K562 (cell line): ENCODE results near the gene SERPINE1. TPM values are rescaled to one million over a fixed set of nuclear protein-coding genes. Genes with fewer than 3 reads are reported as not detected.

Experiments used
- CEBPZ ChIP-seq: fragments of 150-350 bp; IDR thresholded peaks from 2 replicates; pipeline ENCODE4 v1.6.1; 2014; ENCODE audit warnings: low read depth, mild to moderate bottlenecking, low read length, borderline replicate concordance
- CREM ChIP-seq: IDR thresholded peaks from 2 replicates; pipeline ENCODE4 v1.6.1; 2014; ENCODE audit warnings: antibody characterized with exemption, low read depth
- CXXC5 ChIP-seq: fragments of 250-450 bp; sonication (Bioruptor Pico); IDR thresholded peaks from 2 replicates; pipeline ENCODE4 v1.8.0; 2022; ENCODE audit warnings: inconsistent platforms, mild to moderate bottlenecking, moderate library complexity
- DEAF1 ChIP-seq: fragments of 450-650 bp; formaldehyde crosslinking; IDR thresholded peaks from 2 replicates; pipeline ENCODE4 v1.4.0; 2020; ENCODE audit warnings: mild to moderate bottlenecking, moderate library complexity
- ETV1 ChIP-seq: fragments of 450-650 bp; conservative IDR thresholded peaks from 2 replicates; pipeline ENCODE4 v1.6.1; 2016; ENCODE audit warnings: missing genetic modification characterization, control low read depth, low read depth, missing compliant biosample characterization
- GABPB1 ChIP-seq: sonication (generic); formaldehyde crosslinking; IDR thresholded peaks from 2 replicates; pipeline ENCODE4 v1.8.0; 2022; ENCODE audit warnings: mild to moderate bottlenecking, missing genetic modification reagents
- HBP1 ChIP-seq: fragments of 450-650 bp; formaldehyde crosslinking; IDR thresholded peaks from 2 replicates; pipeline ENCODE4 v1.4.0; 2022; ENCODE audit warnings: missing genetic modification characterization
- MEF2D ChIP-seq: conservative IDR thresholded peaks from 2 replicates; pipeline ENCODE4 v1.6.1; 2016; ENCODE audit warnings: low read depth, missing genetic modification characterization, missing compliant biosample characterization
- MNT ChIP-seq, 2 experiments: fragments of 450-650 bp; conservative IDR thresholded peaks; 2 replicates each; pipeline ENCODE4 v1.6.1; 2017; ENCODE audit warnings: mild to moderate bottlenecking in 2 of 2, moderate library complexity in 2 of 2
- NEUROD1 ChIP-seq: fragments of 150-350 bp; IDR thresholded peaks from 2 replicates; pipeline ENCODE4 v1.6.1; 2014; ENCODE audit warnings: borderline replicate concordance, low read length, low read depth; ENCODE audit not compliant: partially characterized antibody
- PCBP1 ChIP-seq: fragments of 200-400 bp; formaldehyde crosslinking; IDR thresholded peaks from 2 replicates; pipeline ENCODE4 v1.6.1; 2018; ENCODE audit warnings: mild to moderate bottlenecking, low read depth, low read length; ENCODE audit not compliant: poor library complexity, severe bottlenecking
- PHB2 ChIP-seq: fragments of 450-650 bp; IDR thresholded peaks from 2 replicates; pipeline ENCODE4 v1.6.1; 2017; ENCODE audit warnings: low read depth
- PHF20 ChIP-seq: fragments of 450-650 bp; IDR thresholded peaks from 2 replicates; pipeline ENCODE4 v1.6.1; 2018; ENCODE audit not compliant: partially characterized antibody
- RB1 ChIP-seq: fragments of 450-650 bp; IDR thresholded peaks from 2 replicates; pipeline ENCODE4 v1.6.1; 2017; ENCODE audit warnings: low read depth, mild to moderate bottlenecking
- SMAD2 ChIP-seq: fragments of 150-350 bp; IDR thresholded peaks from 2 replicates; pipeline ENCODE4 v1.6.1; 2014; ENCODE audit warnings: low read depth, mild to moderate bottlenecking, low read length
- SMARCA5 ChIP-seq: fragments of 450-650 bp; IDR thresholded peaks from 2 replicates; pipeline ENCODE4 v1.6.1; 2016
- USF1 ChIP-seq: sonication (generic); formaldehyde crosslinking; IDR thresholded peaks from 2 replicates; pipeline ENCODE4 v1.9.0; 2022; ENCODE audit warnings: mild to moderate bottlenecking, missing genetic modification reagents
- ZNF830 ChIP-seq: fragments of 250-450 bp; sonication (Bioruptor Pico); IDR thresholded peaks from 2 replicates; pipeline ENCODE4 v1.5.0; 2021; ENCODE audit warnings: mild to moderate bottlenecking
- polyA plus RNA-seq, 8 experiments: library from polyadenylated mRNA; depleted of rRNA in 4 of 8; stranded (reverse) in 5 of 8; unstranded in 3 of 8; fragments of >200 nt; fragmentation: Nextera tagmentation in 2 of 8; fragmentation: Illumina TruSeq in 1 of 8; extraction: Ambion mirVana in 2 of 8; extraction: Trizol in 1 of 8; gene quantifications; 2 replicates each; pipeline versions ENCODE4 v1.2.1 to v1.2.3, GENCODE V29; 2011 to 2014; ENCODE audit warnings: inconsistent platforms in 1 of 8, missing spikeins in 1 of 8
- total RNA-seq, 7 experiments: library from RNA; depleted of rRNA in 6 of 7; stranded (reverse); fragments of >200 nt in 6 of 7; fragmentation: Illumina TruSeq in 2 of 7; extraction: Trizol in 2 of 7; gene quantifications; 2 replicates each; pipeline versions ENCODE4 v1.2.1 to v1.2.3, GENCODE V29; 2011 to 2021; ENCODE audit warnings: low replicate concordance in 1 of 7

SERPINE1 gene
- total and polyA plus RNA-seq, 9 of the 15 experiments (the other 6 are each of a cell fraction or from before 2014, with no cell fraction given), result 0.22 to 4.8 (median 0.91) TPM

GRCh38 chr7:101077303-101078086 is 49.4 kb upstream of the SERPINE1 start (continued):
- TF ChIP-seq CEBPZ (no peak), MEF2D (no peak), DEAF1 (CRISPR knock-in tag) (peak; percentile 63), USF1 (CRISPR knock-in tag) (no peak), NEUROD1 (peak; percentile 47), ZNF830 (no peak), CXXC5 (CRISPR knock-in tag) (peak; percentile 20; the same call in 1 of the 2 replicates), SMAD2 (no peak), ETV1 (tag) (no peak; the same call in 1 of the 2 replicates), PCBP1 (no peak), PHB2 (no peak; the same call in 1 of the 2 replicates), CREM (0 out of 2 replicates have a peak, but pooled peaks have one; percentile 60), PHF20 (no peak), GABPB1 (CRISPR knock-in tag) (no peak; the same call in 1 of the 2 replicates), RB1 (peak; percentile 70), HBP1 (CRISPR knock-in tag) (no peak), MNT (conservative IDR thresholded peaks at IDR 0.05) (no peak; a peak in 1 of 4 replicates), SMARCA5 (0 out of 2 replicates have a peak, but pooled peaks have one; percentile 17)
